Activated naive CD4-positive, alpha-beta T cell treated with anti-CD3 and anti-CD28 coated beads for 36 hours (primary cell): Measurements from ENCODE around the gene EXT2. TPM values are rescaled to one million over a fixed set of nuclear protein-coding genes. Genes with fewer than 3 reads are reported as not detected.

Experiments
- CTCF ChIA-PET: fragments of 350-600 bp; sonication (Branson Sonifier 250); formaldehyde crosslinking; loops from one replicate; lab custom pipeline; 2021; ENCODE audit warnings: antibody characterized with exemption; lab: Charles Lee
- DNase-seq: peaks from one replicate; pipeline ENCODE4 v3.0.0-alpha.2; 2020
- H3K27ac Mint-ChIP-seq: one replicate; pipeline ENCODE4 v1.8.0; 2021; ENCODE audit warnings: mild to moderate bottlenecking, mixed read lengths
- H3K27me3 Mint-ChIP-seq: one replicate; pipeline ENCODE4 v1.8.0; 2021; ENCODE audit warnings: low read depth, mixed read lengths
- H3K36me3 Mint-ChIP-seq: one replicate; pipeline ENCODE4 v1.8.0; 2021; ENCODE audit warnings: low read depth, mixed read lengths
- H3K4me1 Mint-ChIP-seq: one replicate; pipeline ENCODE4 v1.8.0; 2021; ENCODE audit warnings: low read depth, mixed read lengths
- H3K4me3 Mint-ChIP-seq: one replicate; pipeline ENCODE4 v1.8.0; 2021; ENCODE audit warnings: mild to moderate bottlenecking, moderate library complexity, mixed read lengths
- H3K9me3 Mint-ChIP-seq: one replicate; pipeline ENCODE4 v1.8.0; 2021; ENCODE audit warnings: mixed read lengths
- intact Hi-C: fragments of 100-400 bp; cut with micrococcal nuclease; formaldehyde crosslinking; loops from one replicate; pipeline ENCODE4 v1.15.1; 2023
- total RNA-seq, 2 experiments: library from RNA; stranded (reverse); gene quantifications; one replicate each; pipeline ENCODE4 v1.2.3, GENCODE V29; 2021

EXT2 gene
- total RNA-seq, 2 experiments from 2014 or later, result 23.8 to 26.2 TPM

- CTCF ChIA-PET, result interaction anchor here (1.0 kb wide), 1 partner anchor 9 kb away, joined by 4 read pairs; no protein-coding TSS in a partner anchor
- Mint-ChIP-seq H3K4me1 (peaks cover 10% of the 10 kb centered on the region), H3K9me3 (no peaks in the 10 kb centered on the region), H3K27me3 (no peaks in the 10 kb centered on the region), H3K4me3 (no peak overlapping the region), H3K27ac (no peak overlapping the region), H3K36me3 (peaks cover 47% of the 10 kb centered on the region)
- intact Hi-C loops, result no loop called here
- no peak for DNase-seq
Observed at GRCh38 chr11:44113572-44113971, 18.1 kb downstream of the EXT2 start.

DNA sequence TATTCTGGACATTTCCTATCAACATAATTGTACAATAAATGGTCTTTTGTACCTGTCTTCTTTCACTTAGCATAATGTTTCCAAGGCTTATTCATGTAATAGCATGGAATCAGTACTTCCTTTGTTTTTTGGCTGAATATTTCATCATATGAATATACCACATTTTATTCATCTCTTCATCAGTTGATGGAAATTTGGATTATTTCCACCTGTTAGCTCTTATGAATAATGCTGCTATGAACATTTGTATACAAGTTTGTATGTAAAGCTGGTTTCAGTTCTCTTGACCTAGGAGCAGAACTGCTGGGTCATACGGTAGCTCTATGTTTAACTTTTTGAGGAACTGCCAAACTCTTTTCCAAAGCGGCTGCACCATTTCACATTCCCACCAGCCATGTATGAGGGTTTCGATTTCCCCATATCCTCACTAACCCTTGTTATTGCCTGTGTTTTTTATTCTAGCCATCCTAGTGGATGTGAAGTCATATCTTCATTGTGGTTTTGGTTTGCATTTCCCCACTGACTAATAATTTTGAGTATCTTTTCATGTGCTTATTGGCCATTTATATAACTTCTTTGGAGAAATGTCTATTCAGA lies 20.9 kb downstream of the EXT2 start:
- H3K4me1 Mint-ChIP-seq, result peaks cover 5% of the 10 kb centered on the region
- CTCF ChIA-PET, result interaction anchor here (0.7 to 1.1 kb wide), 6 partner anchors 9 to 481 kb away, joined by 3 to 6 read pairs (median 3); no protein-coding TSS in a partner anchor
- H3K36me3 Mint-ChIP-seq, result peaks cover 48% of the 10 kb centered on the region
- no peak overlapping the region for H3K27ac Mint-ChIP-seq
- intact Hi-C loops, result no loop called here
- no peaks in the 10 kb centered on the region for H3K27me3 Mint-ChIP-seq
- DNase-seq, result no peak
- H3K4me3 Mint-ChIP-seq, result no peak overlapping the region
- H3K9me3 Mint-ChIP-seq, result no peaks in the 10 kb centered on the region

DNA sequence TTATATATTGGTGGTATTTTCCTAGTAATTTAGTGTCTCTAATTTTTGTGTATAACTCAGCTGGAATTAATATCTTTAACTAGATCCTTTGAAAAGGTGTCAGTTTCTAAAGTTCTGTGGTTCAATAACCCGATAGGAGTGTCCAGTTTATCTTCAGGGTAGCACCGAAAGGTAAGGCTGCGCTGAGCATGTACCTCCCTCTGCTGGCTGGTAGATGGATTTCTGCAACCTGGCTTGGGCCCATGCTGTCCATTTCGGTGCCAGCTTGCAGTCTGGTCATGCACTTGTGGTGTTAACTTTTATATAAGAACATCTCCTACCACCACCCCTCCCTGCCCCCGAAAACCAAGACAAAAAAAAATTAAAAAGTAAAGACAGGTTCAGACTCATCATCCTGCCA lies 24.7 kb downstream of the EXT2 start:
- no peak for DNase-seq
- CTCF ChIA-PET, result interaction anchor here (0.6 to 2.4 kb wide), 7 partner anchors 10 to 802 kb away, joined by 3 to 9 read pairs (median 3); partner anchors contain the start of gene EXT2
- intact Hi-C loops, result no loop called here
- Mint-ChIP-seq H3K9me3 (no peaks in the 10 kb centered on the region), H3K27me3 (no peaks in the 10 kb centered on the region), H3K4me1 (no peaks in the 10 kb centered on the region), H3K36me3 (peaks cover 39% of the 10 kb centered on the region), H3K4me3 (no peak overlapping the region), H3K27ac (no peak overlapping the region)

GRCh38 chr11:44125598-44125997 lies 30.1 kb downstream of the EXT2 start:
- Mint-ChIP-seq H3K27ac (no peak overlapping the region), H3K4me3 (no peak overlapping the region), H3K4me1 (no peaks in the 10 kb centered on the region), H3K9me3 (no peaks in the 10 kb centered on the region), H3K27me3 (no peaks in the 10 kb centered on the region), H3K36me3 (peaks cover 42% of the 10 kb centered on the region)
- DNase-seq, result no peak
- intact Hi-C loops, result no loop called here
- CTCF ChIA-PET, result interaction anchor here (0.7 to 1.1 kb wide), 3 partner anchors 16 to 34 kb away, joined by 3 to 4 read pairs (median 3); partner anchors contain the start of gene EXT2

- intact Hi-C loops, result no loop called here
- Mint-ChIP-seq H3K4me1 (no peaks in the 10 kb centered on the region), H3K36me3 (peaks cover 42% of the 10 kb centered on the region), H3K27me3 (no peaks in the 10 kb centered on the region), H3K4me3 (no peak overlapping the region), H3K9me3 (no peaks in the 10 kb centered on the region), H3K27ac (no peak overlapping the region)
- no peak for DNase-seq
- CTCF ChIA-PET, result interaction anchor here (0.7 to 1.1 kb wide), 2 partner anchors 31 to 33 kb away, joined by 3 to 4 read pairs; partner anchors contain the start of gene EXT2
Observed at GRCh38 chr11:44126304-44126703, 30.8 kb downstream of the EXT2 start.

DNA sequence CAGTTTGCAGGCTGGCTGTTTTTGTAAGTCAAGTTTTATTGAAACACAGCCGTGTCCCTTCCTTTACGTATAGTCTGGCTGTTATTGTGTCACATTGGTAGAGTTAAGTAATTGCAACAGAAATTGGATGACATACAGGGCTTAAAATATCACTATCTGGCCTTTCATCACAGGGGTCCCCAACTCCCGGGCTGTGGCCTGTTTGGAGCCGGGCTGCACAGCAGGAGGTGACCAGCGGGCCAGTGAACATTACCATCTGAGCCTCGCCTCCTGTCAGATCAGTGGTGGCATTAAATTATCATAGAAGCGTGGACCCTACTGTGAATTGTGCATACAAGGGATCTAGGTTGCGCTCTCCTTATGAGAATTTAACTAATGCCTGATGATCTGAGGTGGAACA lies 31.7 kb downstream of the EXT2 start:
- intact Hi-C loops, result no loop called here
- Mint-ChIP-seq H3K27me3 (no peaks in the 10 kb centered on the region), H3K4me3 (no peak overlapping the region), H3K36me3 (peaks cover 40% of the 10 kb centered on the region), H3K9me3 (no peaks in the 10 kb centered on the region), H3K27ac (no peak overlapping the region), H3K4me1 (no peaks in the 10 kb centered on the region)
- CTCF ChIA-PET, result no interaction called here
- DNase-seq, result no peak

- no peak for DNase-seq
- H3K4me1 Mint-ChIP-seq, result no peaks in the 10 kb centered on the region
- no peak overlapping the region for H3K27ac Mint-ChIP-seq
- H3K27me3 Mint-ChIP-seq, result no peaks in the 10 kb centered on the region
- peaks cover 43% of the 10 kb centered on the region for H3K36me3 Mint-ChIP-seq
- no peaks in the 10 kb centered on the region for H3K9me3 Mint-ChIP-seq
- CTCF ChIA-PET, result no interaction called here
- H3K4me3 Mint-ChIP-seq, result no peak overlapping the region
- intact Hi-C loops, result no loop called here
Observed at GRCh38 chr11:44128729-44129128, 33.3 kb downstream of the EXT2 start.

- CTCF ChIA-PET, result no interaction called here
- H3K36me3 Mint-ChIP-seq, result peaks cover 36% of the 10 kb centered on the region
- intact Hi-C loops, result loop anchor here (5.0 kb wide), 1 partner anchor 62 kb away; no protein-coding TSS in a partner anchor
- no peak overlapping the region for H3K27ac Mint-ChIP-seq
- no peak for DNase-seq
- H3K9me3 Mint-ChIP-seq, result no peaks in the 10 kb centered on the region
- no peaks in the 10 kb centered on the region for H3K27me3 Mint-ChIP-seq
- H3K4me1 Mint-ChIP-seq, result no peaks in the 10 kb centered on the region
- H3K4me3 Mint-ChIP-seq, result no peak overlapping the region
Observed at GRCh38 chr11:44130751-44131150, 35.3 kb downstream of the EXT2 start.

- no peak overlapping the region for H3K4me3 Mint-ChIP-seq
- no peaks in the 10 kb centered on the region for H3K9me3 Mint-ChIP-seq
- no peak for DNase-seq
- H3K4me1 Mint-ChIP-seq, result no peaks in the 10 kb centered on the region
- CTCF ChIA-PET, result interaction anchor here (0.5 to 1.9 kb wide), 11 partner anchors 10 to 406 kb away, joined by 3 to 7 read pairs (median 3); no protein-coding TSS in a partner anchor
- H3K27ac Mint-ChIP-seq, result no peak overlapping the region
- intact Hi-C loops, result loop anchor here (5.0 kb wide), 1 partner anchor 59 kb away; no protein-coding TSS in a partner anchor
- H3K27me3 Mint-ChIP-seq, result no peaks in the 10 kb centered on the region
- H3K36me3 Mint-ChIP-seq, result peaks cover 24% of the 10 kb centered on the region
Observed at GRCh38 chr11:44133335-44133946, 38.0 kb downstream of the EXT2 start.

GRCh38 chr11:44134625-44135024 lies 39.1 kb downstream of the EXT2 start:
- intact Hi-C loops, result loop anchor here (5.0 kb wide), 1 partner anchor 58 kb away; no protein-coding TSS in a partner anchor
- no peaks in the 10 kb centered on the region for H3K27me3 Mint-ChIP-seq
- no peak overlapping the region for H3K27ac Mint-ChIP-seq
- DNase-seq, result no peak
- no peaks in the 10 kb centered on the region for H3K9me3 Mint-ChIP-seq
- H3K4me1 Mint-ChIP-seq, result no peaks in the 10 kb centered on the region
- CTCF ChIA-PET, result interaction anchor here (1.1 to 1.9 kb wide), 6 partner anchors 11 to 405 kb away, joined by 3 to 7 read pairs (median 4); no protein-coding TSS in a partner anchor
- H3K4me3 Mint-ChIP-seq, result no peak overlapping the region
- H3K36me3 Mint-ChIP-seq, result peaks cover 18% of the 10 kb centered on the region

GRCh38 chr11:44136176-44136945 lies 40.9 kb downstream of the EXT2 start:
- no peaks in the 10 kb centered on the region for H3K4me1 Mint-ChIP-seq
- no peak overlapping the region for H3K27ac Mint-ChIP-seq
- DNase-seq, result no peak
- CTCF ChIA-PET, result interaction anchor here (0.6 kb wide), 1 partner anchor 193 kb away, joined by 3 read pairs; no protein-coding TSS in a partner anchor
- H3K4me3 Mint-ChIP-seq, result no peak overlapping the region
- no peaks in the 10 kb centered on the region for H3K27me3 Mint-ChIP-seq
- peaks cover 16% of the 10 kb centered on the region for H3K36me3 Mint-ChIP-seq
- no peaks in the 10 kb centered on the region for H3K9me3 Mint-ChIP-seq
- intact Hi-C loops, result no loop called here

- Mint-ChIP-seq H3K27me3 (no peaks in the 10 kb centered on the region), H3K36me3 (peaks cover 15% of the 10 kb centered on the region), H3K4me1 (no peaks in the 10 kb centered on the region), H3K9me3 (no peaks in the 10 kb centered on the region), H3K4me3 (no peak overlapping the region), H3K27ac (no peak overlapping the region)
- intact Hi-C loops, result no loop called here
- DNase-seq, result no peak
- CTCF ChIA-PET, result no interaction called here
Observed at GRCh38 chr11:44137057-44137456, 41.6 kb downstream of the EXT2 start.
